GF-D8 (cell line): ENCODE measurements around the gene HPSE2.

Experiments used
- DNase-seq: peaks from one replicate; lab custom pipeline; 2025; lab: John Stamatoyannopoulos, UW

The HPSE2 gene

DNA sequence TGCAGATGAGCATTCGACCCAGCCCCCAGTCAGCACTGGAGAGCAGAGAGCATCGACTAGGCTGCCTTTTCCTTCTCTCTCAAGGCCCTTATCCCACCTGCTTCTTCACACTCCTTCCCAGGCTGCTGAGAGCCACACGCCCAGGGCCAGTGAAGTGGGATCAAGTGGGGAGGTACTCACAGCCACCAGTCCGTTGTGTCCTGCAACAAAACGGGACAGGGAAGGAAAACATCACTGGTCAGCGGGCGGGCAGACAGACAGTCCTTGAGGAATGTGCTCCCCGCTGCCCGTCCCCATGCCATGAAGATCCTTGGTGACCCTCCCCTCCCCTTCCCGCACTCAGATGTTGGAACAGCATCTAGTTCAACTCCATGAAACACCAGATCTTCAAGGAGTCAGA, 824.9 kb downstream of the HPSE2 start:
- no peak for DNase-seq

DNA sequence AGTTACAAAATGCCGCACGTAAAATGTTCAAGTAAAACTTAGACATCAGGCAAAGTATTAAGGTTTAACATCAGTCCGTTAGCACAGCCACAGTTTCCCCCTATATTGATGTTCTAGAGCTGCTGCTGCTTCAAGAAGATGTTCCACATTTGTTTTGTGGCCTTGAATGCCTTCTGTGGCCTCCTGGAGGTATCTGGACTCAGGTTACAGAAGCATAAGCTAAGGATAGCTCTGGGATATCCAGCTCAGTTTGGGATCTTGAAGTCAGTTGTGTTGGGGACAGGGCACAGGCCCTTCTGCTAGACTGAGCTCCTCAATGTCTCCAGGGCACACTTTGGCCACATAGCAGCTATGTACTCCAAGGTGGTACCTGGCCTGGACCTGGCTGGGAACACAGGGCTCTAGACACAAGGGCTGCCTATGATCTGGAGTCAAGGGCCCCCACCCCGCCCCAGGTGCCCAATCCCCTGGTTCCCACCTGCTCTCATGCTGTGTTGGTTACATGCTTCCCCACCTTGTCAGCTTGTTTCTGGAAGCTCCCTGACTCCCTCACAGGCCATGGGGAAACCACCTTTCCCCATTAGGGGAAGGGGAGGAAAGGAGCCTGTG, 825.4 kb downstream of the HPSE2 start:
- no peak for DNase-seq

DNA sequence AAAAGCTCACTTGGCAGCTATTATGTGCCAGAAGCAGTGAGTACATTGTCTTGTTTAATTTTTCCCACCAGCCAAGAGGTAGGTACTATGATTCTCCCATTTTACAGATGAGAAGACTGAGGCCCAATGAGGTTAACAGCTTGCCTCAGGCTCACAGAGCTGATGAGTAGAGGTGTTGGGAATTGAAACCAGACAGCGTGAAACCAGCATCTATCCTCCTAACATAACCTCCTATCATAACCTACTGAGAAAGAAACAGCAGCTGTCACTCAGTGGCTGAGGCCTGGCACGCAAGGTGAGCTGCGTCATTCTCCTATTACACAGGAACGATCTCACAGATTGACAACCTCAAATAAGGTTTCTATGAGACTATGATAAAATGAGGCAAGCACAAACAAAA, 826.9 kb downstream of the HPSE2 start:
- no peak for DNase-seq

DNA sequence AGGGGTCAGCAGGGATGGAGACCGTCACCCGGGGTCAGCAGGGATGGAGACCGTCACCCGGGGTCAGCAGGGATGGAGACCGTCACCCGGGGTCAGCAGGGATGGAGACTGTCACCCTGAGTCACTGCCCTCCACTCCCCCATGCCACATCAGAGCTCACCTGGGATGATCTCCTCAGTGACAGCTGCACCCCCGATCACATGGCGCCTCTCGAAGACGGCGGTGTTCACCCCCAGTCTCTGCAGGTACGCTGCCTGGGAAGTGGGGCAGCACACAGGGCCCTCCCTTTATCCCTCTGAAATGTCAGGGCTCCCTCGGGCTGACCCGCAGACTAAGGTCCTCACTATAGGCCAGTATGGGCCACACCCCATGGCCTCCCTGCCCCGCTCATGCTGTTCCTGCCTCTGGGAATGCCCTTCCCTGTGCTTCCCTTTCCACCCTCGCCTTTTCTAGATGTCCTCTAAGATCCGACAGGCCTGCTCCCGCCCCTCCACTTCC, 827.9 kb downstream of the HPSE2 start:
- no peak for DNase-seq
